Mucosa of descending colon (tissue), 3 donors: ENCODE measurements around the gene ABCA3. TPM values are rescaled to one million over a fixed set of nuclear protein-coding genes. Genes with fewer than 3 reads are reported as not detected.
"Not testable (repeated sequence)": the region's sequence is repeated elsewhere in the genome, so short reads cannot be mapped to it uniquely, and the experiment has no call there.

ENCODE experiments used
- ATAC-seq: fragments of 200-7000 bp; cut with Tn5 transposase; one replicate; pipeline ENCODE4 v1.9.1; 2020; ENCODE audit warnings: mild to moderate bottlenecking, moderate library complexity
- DNase-seq, 3 donors: peaks; one replicate each; pipeline ENCODE4 v3.0.0-alpha.2; 2020
- H3K36me3 ChIP-seq: fragments of 200-600 bp; one replicate; pipeline ENCODE4 v1.8.0; 2021; ENCODE audit warnings: low read depth, mild to moderate bottlenecking
- H3K4me1 ChIP-seq: fragments of 200-600 bp; one replicate; pipeline ENCODE4 v1.8.0; 2021; ENCODE audit warnings: low read depth, mild to moderate bottlenecking
- H3K4me3 ChIP-seq: fragments of 200-600 bp; one replicate; pipeline ENCODE4 v1.8.0; 2021; ENCODE audit warnings: mild to moderate bottlenecking
- H3K9me3 ChIP-seq: fragments of 200-600 bp; one replicate; pipeline ENCODE4 v1.8.0; 2021; ENCODE audit warnings: mild to moderate bottlenecking
- CTCF ChIP-seq: fragments of 200-600 bp; IDR thresholded peaks from one replicate; pipeline ENCODE4 v1.8.0; 2022; ENCODE audit warnings: antibody characterized with exemption, mild to moderate bottlenecking
- intact Hi-C, 2 donors: fragments of 100-400 bp; cut with DNase I in 1 of 2; cut with micrococcal nuclease in 1 of 2; formaldehyde crosslinking; loops; one replicate each; pipeline versions ENCODE4 v1.11.0 to v1.11.1; 2022; cut with DNase I, micrococcal nuclease
- long read RNA-seq, 2 donors: library from polyadenylated mRNA; unstranded; transcript quantifications; one replicate each; pipeline ENCODE4 v2.0.0, GENCODE V29; 2019 to 2021
- total RNA-seq, 3 donors: library from RNA; stranded (reverse); fragmentation: NEBNext Ultra II Directional in 2 of 3; extraction: Animal tissue kit (Norgen Biotek cat#: 25700) in 2 of 3; gene quantifications; one replicate each; pipeline versions ENCODE4 v1.2.1 to v1.2.4, GENCODE V29; 2021 to 2023
- donor health status: DM: no; HTN: no; CAD: no; lungs with moderate emphysema.
- donor health status: DM: no; HTN: no; CAD: no.
- donor health status: DM: no; HTN: yes; CAD: no.

Gene ABCA3
- total RNA-seq: 10 to 100 TPM in 1 of 3 donors, 1 to 10 TPM in 2; 3.0 to 13.5 (median 3.4) TPM
- long read RNA-seq, donor 1, partial matches to known transcripts: 14 of 21 reads
- long read RNA-seq, donor 1, other reads (novel, unspliced or antisense): 7 of 21 reads
- long read RNA-seq, donor 2: 0 reads

DNA sequence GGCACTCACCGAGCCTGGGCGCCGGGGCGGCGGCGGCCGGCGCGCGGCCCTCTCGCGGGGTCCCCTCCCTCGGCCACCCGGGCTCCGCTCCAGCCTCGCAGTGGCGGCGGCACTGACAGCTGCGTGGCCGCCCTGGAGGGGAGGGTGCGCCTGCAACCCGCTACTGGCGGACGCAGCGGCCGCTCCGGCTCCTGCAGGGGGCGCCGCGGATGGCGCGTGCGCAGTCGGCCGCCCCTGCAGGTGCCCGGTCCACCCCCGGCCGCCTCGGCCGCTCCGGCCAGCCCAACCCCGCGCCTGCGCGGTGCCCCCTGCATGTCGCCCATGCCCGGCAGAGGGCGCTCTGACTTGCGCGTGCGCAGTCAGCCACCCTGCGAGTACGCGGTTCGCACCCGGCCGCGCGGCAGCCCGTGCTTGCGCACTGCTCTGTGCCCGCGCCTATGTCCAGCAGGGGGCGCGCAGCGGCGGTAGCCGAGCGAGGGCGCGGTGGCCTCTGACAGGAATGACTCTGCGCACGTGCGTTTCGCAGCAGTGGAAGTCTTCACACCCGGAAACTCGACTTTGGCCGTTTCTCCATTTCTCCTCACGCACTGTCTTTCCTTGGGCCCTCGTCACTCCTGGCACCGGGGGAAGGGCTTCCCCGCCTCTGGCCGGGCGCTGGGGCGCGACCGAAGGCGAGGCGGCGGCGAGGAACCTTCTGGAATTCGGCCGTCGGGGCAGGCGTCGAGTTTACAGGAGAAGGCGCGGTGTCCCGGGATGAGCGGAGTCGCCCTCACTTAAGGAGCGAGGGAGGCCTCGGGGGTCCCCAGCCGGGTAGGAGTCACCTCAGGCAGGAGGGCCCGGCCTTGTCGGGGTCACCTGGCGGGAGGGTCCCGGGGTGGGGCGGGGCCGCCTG, at the start of gene ABCA3:
Gene ABCA3, minus strand, starts transcription at position 165 of the 892 bp plus-strand sequence. CDS start 14,262 bp downstream, outside the sequence.
- peak; percentile 100 for TF ChIP-seq CTCF
- ATAC-seq (peak; percentile 97), DNase-seq (peak; percentile 94 to 99 (median 94))
- Histone ChIP-seq H3K4me3 (peak within 1 kb of the TSS; percentile 14), H3K9me3 (no peaks in the 10 kb centered on the region), H3K36me3 (no peaks in the 10 kb centered on the region), H3K4me1 (peaks cover 10% of the 10 kb centered on the region)
- intact Hi-C loops: no loop called here

- peak; percentile 71 for ATAC-seq
- no peak for TF ChIP-seq CTCF
Measured at GRCh38 chr16:2388875-2389433, 48.4 kb upstream of the ABCA3 start.

GRCh38 chr16:2388139-2388874, 47.8 kb upstream of the ABCA3 start:
- H3K36me3 ChIP-seq: no peaks in the 10 kb centered on the region
- intact Hi-C loops: no loop called here

More at GRCh38 chr16:2388875-2389433, 48.4 kb upstream of the ABCA3 start:
- Histone ChIP-seq H3K4me3 (no peak overlapping the region), H3K9me3 (peaks cover 9% of the 10 kb centered on the region), H3K4me1 (no peaks in the 10 kb centered on the region), H3K36me3 (no peaks in the 10 kb centered on the region)
- DNase-seq: no peak
- intact Hi-C loops: no loop called here

DNA sequence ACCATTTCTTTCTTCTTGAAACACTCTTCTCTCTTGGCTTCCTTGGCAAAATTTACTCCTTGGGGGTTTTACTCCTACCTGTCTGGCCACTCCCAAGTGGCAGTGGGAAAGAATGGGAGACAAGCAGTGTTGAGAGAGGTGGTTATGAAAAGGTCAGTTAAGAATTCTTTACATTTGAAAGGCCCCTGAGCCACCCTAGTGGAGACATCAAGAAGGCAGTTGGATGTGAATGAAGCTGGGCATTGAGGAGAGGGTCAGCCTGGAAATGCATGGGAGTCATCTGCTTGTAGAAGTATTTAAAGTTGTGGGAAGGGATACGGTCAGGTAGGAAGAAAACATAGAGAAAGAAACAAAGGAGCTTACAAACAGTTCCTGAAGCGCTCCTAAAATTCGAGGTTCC, 46.5 kb upstream of the ABCA3 start:
- no peaks in the 10 kb centered on the region for H3K4me1 ChIP-seq
- intact Hi-C loops: no loop called here
- DNase-seq (no peak), ATAC-seq (no peak)
- H3K36me3 ChIP-seq: no peaks in the 10 kb centered on the region
- TF ChIP-seq CTCF: no peak
- H3K4me3 ChIP-seq: no peak overlapping the region
- H3K9me3 ChIP-seq: peaks cover 9% of the 10 kb centered on the region

More at GRCh38 chr16:2388139-2388874, 47.8 kb upstream of the ABCA3 start:
- Histone ChIP-seq H3K9me3 (peaks cover 9% of the 10 kb centered on the region), H3K4me3 (no peak overlapping the region), H3K4me1 (no peaks in the 10 kb centered on the region)
- no peak for TF ChIP-seq CTCF
- DNase-seq (no peak), ATAC-seq (no peak)

- DNase-seq, H3K36me3 ChIP-seq, H3K4me3 ChIP-seq, H3K4me1 ChIP-seq, H3K9me3 ChIP-seq, intact Hi-C loops, ATAC-seq: not testable (repeated sequence)
Measured at GRCh38 chr16:2385982-2386381, 45.5 kb upstream of the ABCA3 start.
